Measurements from ENCODE around the gene FER1L5. TPM values are rescaled to one million over a fixed set of nuclear protein-coding genes. Genes with fewer than 3 reads are reported as not detected.
A peak's percentile ranks its signal among the peaks of the same experiment; 100 is the strongest.
"Not testable (repeated sequence)": the region's sequence is repeated elsewhere in the genome, so short reads cannot be mapped to it uniquely, and the experiment has no call there.

Gene FER1L5
- total and polyA plus RNA-seq, 12 donors: 0.01 to 0.14 (median 0.07) TPM; not detected in 5

DNA sequence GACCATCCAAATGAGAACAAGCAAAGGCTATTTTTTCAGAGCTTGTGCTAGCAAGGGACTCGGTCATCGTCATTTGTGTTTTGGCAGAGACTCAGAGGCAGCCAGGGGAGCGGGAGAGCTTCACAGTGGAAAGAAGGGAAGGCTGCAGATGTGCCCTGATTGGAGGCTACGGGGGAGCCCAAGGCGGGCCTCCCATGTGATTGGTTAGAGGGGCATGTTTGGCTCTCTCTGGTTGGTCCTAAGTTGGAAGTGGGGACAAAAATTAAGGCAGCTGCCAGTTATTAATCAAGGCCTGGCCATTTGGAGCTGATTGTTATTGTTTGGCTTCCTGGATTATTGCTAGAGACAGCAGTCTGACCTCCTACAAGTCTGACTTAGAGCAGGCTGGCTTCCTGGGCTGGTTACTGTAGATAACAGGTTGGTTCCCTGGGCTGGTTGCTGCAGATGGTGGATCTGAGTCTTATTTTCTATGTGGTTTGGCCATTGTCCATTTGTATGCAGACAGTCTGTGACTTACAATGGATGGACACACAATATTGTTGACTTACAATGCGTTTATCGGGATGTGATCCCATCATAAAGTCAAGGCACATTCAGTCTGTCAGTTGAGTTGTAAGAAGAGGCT, 5.9 kb downstream of the FER1L5 start:
- no peak for DNase-seq
- ATAC-seq: no peak
- intact Hi-C loops (cut with DNase I): no loop called here
- 95% methylated on average over 7 of the region's 7 CpGs for WGBS, 2 donors
- Histone ChIP-seq H3K27me3 (no peaks in the 10 kb centered on the region), H3K27ac (no peak overlapping the region), H3K4me3 (no peak overlapping the region), H3K4me1 (no peaks in the 10 kb centered on the region), H3K36me3 (no peaks in the 10 kb centered on the region), H3K9me3 (no peaks in the 10 kb centered on the region)
- TF ChIP-seq, protein P1, sequence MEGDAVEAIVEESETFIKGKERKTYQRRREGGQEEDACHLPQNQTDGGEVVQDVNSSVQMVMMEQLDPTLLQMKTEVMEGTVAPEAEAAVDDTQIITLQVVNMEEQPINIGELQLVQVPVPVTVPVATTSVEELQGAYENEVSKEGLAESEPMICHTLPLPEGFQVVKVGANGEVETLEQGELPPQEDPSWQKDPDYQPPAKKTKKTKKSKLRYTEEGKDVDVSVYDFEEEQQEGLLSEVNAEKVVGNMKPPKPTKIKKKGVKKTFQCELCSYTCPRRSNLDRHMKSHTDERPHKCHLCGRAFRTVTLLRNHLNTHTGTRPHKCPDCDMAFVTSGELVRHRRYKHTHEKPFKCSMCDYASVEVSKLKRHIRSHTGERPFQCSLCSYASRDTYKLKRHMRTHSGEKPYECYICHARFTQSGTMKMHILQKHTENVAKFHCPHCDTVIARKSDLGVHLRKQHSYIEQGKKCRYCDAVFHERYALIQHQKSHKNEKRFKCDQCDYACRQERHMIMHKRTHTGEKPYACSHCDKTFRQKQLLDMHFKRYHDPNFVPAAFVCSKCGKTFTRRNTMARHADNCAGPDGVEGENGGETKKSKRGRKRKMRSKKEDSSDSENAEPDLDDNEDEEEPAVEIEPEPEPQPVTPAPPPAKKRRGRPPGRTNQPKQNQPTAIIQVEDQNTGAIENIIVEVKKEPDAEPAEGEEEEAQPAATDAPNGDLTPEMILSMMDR (IDR thresholded peaks at IDR 0.05): no peak

DNA sequence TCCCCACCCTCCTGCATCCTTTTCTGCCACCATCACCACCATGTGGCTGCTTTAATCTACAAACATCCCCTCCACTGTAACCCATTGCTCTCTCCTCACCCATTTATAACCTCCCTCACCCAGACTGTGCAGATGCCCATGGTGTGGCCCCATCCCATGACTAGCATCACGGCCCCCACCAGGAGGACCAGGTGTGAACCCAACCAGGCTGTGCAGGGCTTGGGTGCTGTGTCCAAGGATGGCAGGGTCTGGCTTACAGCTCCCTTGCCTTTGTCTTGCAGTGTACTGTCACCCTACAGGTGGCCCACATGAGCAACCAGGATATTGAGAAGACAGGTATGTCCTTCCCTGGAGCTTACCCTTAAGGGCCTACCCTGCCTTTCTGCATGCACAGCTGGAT, 6.8 kb downstream of the FER1L5 start:
- WGBS, 2 donors: 100% methylated on average over 1 of the region's 1 CpG
- no peaks in the 10 kb centered on the region for H3K36me3 ChIP-seq
- H3K4me1 ChIP-seq: no peaks in the 10 kb centered on the region
- no peaks in the 10 kb centered on the region for H3K27me3 ChIP-seq
- intact Hi-C loops (cut with DNase I): no loop called here
- H3K4me3 ChIP-seq: no peak overlapping the region
- H3K9me3 ChIP-seq: no peaks in the 10 kb centered on the region
- TF ChIP-seq, protein P1 (IDR thresholded peaks at IDR 0.05): no peak
- H3K27ac ChIP-seq: no peak overlapping the region
- ATAC-seq (peak in 1 of 8 donors; percentile 23), DNase-seq (no peak)

DNA sequence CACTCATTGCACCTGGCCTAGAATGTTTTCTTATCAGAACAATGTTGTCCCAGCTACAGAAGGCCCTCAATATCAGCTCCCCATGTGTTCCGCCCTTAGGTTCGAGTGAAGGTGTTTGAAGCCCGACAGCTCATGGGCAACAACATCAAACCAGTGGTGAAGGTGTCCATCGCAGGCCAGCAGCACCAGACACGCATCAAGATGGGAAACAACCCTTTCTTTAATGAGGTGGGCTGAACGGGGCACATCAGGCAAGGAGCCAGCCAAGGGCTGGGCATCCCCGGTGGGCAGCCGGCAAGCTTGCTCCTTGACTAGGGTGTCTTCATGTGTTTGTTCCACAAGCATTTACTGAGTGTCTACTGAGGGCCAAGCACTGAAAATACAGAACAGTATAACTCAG, 9.2 kb downstream of the FER1L5 start:
- H3K4me3 ChIP-seq: no peak overlapping the region
- H3K27me3 ChIP-seq: no peaks in the 10 kb centered on the region
- H3K9me3 ChIP-seq: no peaks in the 10 kb centered on the region
- no peaks in the 10 kb centered on the region for H3K36me3 ChIP-seq
- intact Hi-C loops (cut with DNase I): no loop called here
- 94 to 96% methylated on average over 8 of the region's 8 CpGs for WGBS, 2 donors
- no peak for DNase-seq
- H3K4me1 ChIP-seq: peaks cover 0 to 9% (median 0%) of the 10 kb centered on the region in 9 donors
- no peak for ATAC-seq
- TF ChIP-seq, protein P1 (IDR thresholded peaks at IDR 0.05): no peak
- no peak overlapping the region for H3K27ac ChIP-seq

DNA sequence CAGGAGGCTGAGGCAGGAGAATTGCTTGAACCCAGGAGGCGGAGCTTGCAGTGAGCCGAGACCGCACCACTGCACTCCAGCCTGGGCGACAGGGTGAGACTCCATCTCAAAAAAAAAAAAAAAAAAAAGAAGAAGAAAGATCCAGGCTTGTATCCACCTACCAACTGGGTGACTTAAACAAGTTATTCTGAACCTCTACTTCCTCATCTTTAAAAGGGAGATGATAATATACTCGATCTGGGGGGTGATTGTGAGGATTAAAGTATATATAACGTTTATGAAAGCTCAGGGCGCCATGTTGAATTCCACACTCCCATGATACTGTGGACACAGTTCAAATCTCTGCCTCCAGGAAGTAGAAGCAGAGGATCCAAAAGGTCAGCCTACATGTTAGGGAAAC, 12.2 kb downstream of the FER1L5 start:
- H3K4me3 ChIP-seq: not testable (repeated sequence)

DNA sequence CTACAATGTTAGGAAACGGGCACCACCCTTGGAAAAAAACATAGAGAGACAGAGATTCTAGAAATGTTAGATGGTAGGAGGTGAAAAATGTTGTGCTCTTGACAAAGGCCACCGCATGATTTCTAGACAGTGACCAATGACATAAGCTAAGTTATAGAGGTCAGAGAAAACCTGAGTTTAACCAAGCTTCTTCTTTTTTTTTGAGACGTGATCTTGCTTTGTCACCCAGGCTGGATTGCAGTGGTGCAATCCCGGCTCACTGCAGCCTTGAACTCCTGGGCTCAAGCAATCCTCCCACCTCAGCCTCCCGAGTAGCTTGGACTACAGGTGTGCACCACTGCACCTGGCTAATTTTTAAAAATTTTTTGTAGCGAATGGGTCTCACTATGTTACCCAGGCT, 13.0 kb downstream of the FER1L5 start:
- 88 to 91% methylated on average over 6 of the region's 6 CpGs for WGBS, 2 donors
- ATAC-seq (no peak), DNase-seq (no peak)
- Histone ChIP-seq H3K4me3 (no peak overlapping the region), H3K4me1 (peaks cover 0 to 9% (median 0%) of the 10 kb centered on the region in 9 donors), H3K9me3 (no peaks in the 10 kb centered on the region), H3K27me3 (no peaks in the 10 kb centered on the region), H3K36me3 (no peaks in the 10 kb centered on the region), H3K27ac (no peak overlapping the region)
- TF ChIP-seq, protein P1 (IDR thresholded peaks at IDR 0.05): no peak
- intact Hi-C loops (cut with DNase I): no loop called here

More for the DNA sequence above, 12.2 kb downstream of the FER1L5 start:
- H3K36me3 ChIP-seq; H3K27me3 ChIP-seq; H3K4me1 ChIP-seq; ATAC-seq; H3K27ac ChIP-seq; H3K9me3 ChIP-seq; DNase-seq; intact Hi-C loops (cut with DNase I): not testable (repeated sequence)
- WGBS, 2 donors: 92 to 95% methylated on average over 6 to 7 of the region's 7 CpGs
